ENCODE measurements around the gene ZBTB1. TPM values are rescaled to one million over a fixed set of nuclear protein-coding genes. Genes with fewer than 3 reads are reported as not detected.
"Not testable (repeated sequence)": the region's sequence is repeated elsewhere in the genome, so short reads cannot be mapped to it uniquely, and the experiment has no call there.

Gene ZBTB1
- total and polyA plus RNA-seq, 10 of the 15 experiments (the other 5 are each of a cell fraction or from before 2014, with no cell fraction given) = 12.3 to 127 (median 40.0) TPM

DNA sequence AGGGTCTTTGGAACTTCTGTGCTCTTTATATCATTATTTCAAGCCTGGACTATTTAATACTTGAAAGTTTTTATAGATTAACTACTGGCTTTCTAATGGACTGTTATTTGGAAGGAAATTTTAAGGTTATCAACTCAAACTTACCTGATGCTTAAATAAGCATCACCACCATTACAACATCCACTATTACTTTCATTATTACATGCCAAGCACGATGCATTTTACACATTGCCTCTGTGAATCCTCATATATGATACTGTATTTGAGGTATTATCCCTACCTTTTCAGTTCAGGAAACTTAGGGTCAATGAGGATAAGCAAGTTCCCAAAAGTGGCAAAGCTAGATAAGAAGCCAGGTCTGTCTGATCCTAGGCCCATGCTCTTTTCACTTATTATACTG lies 12.4 kb downstream of the ZBTB1 start:
- in situ Hi-C loops (cut with MboI) = no loop called here
- Histone ChIP-seq H3K4me3 (no peak overlapping the region), H3K4me2 (ENCODE audit: control insufficient read depth, insufficient read depth) (no peak overlapping the region), H3K27ac (ENCODE audit: control insufficient read depth, insufficient read depth) (no peak overlapping the region), H3K9ac (ENCODE audit: control insufficient read depth, insufficient read depth, low read length) (no peak overlapping the region), H3K4me1 (ENCODE audit: control insufficient read depth, insufficient read depth, low read length) (peaks cover 8% of the 10 kb centered on the region; the same call in 1 of the 2 replicates), H3K79me2 (ENCODE audit: control insufficient read depth, insufficient read depth, low read length) (peaks cover 83% of the 10 kb centered on the region), H3K27me3 (replicated peaks in 1 of 2; ENCODE audit: control insufficient read depth in 2 of 2, insufficient read depth in 2 of 2, low read length in 1 of 2) (no peaks in the 10 kb centered on the region), H3K9me3 (replicated peaks; ENCODE audit: control insufficient read depth, insufficient read depth, low read length) (no peaks in the 10 kb centered on the region), H3K36me3 (ENCODE audit: control insufficient read depth in 2 of 2, insufficient read depth in 2 of 2, low read length in 1 of 2) (peaks cover 4 to 16% of the 10 kb centered on the region in 2 experiments), H4K20me1 (ENCODE audit: control insufficient read depth, insufficient read depth) (no peaks in the 10 kb centered on the region), H2AFZ (ENCODE audit: control insufficient read depth, low read depth, low read length) (no peak overlapping the region)
- TF ChIP-seq ZBTB11 (CRISPR knock-in tag; IDR thresholded peaks at IDR 0.05) (no peak), POLR2AphosphoS5 (IDR thresholded peaks at IDR 0.05; ENCODE audit: low read length) (no peak), BRCA1 (IDR thresholded peaks at IDR 0.05; ENCODE audit: low read depth, low read length) (no peak), NRF1 (conservative IDR thresholded peaks at IDR 0.05; ENCODE audit: low read depth, low read length) (no peak), SMARCA5 (IDR thresholded peaks at IDR 0.05) (no peak), SIX5 (IDR thresholded peaks at IDR 0.05; ENCODE audit: low read depth, low read length, severe bottlenecking) (no peak), ATF7 (IDR thresholded peaks at IDR 0.05; ENCODE audit: low read depth) (no peak), BCL11A (IDR thresholded peaks at IDR 0.05; ENCODE audit: low read depth, low read length) (no peak), SREBF2 (IDR thresholded peaks at IDR 0.05; ENCODE audit: low read length) (no peak; the same call in 1 of the 2 replicates), JUNB (IDR thresholded peaks at IDR 0.05) (peak; percentile 65), MYB (IDR thresholded peaks at IDR 0.05; ENCODE audit: borderline replicate concordance, low read depth, low read length) (no peak), TCF12 (IDR thresholded peaks at IDR 0.05; ENCODE audit: low read depth, low read length) (no peak), CBFB (IDR thresholded peaks at IDR 0.05; ENCODE audit: low read depth) (no peak), ESRRA (IDR thresholded peaks at IDR 0.05; ENCODE audit: low read length) (no peak)
- TF ChIP-seq, protein P1, sequence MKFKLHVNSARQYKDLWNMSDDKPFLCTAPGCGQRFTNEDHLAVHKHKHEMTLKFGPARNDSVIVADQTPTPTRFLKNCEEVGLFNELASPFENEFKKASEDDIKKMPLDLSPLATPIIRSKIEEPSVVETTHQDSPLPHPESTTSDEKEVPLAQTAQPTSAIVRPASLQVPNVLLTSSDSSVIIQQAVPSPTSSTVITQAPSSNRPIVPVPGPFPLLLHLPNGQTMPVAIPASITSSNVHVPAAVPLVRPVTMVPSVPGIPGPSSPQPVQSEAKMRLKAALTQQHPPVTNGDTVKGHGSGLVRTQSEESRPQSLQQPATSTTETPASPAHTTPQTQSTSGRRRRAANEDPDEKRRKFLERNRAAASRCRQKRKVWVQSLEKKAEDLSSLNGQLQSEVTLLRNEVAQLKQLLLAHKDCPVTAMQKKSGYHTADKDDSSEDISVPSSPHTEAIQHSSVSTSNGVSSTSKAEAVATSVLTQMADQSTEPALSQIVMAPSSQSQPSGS (IDR thresholded peaks at IDR 0.05; ENCODE audit: low read length) = 0 out of 2 replicates have a peak, but pooled peaks have one; percentile 26
- FAIRE-seq (no peak), ATAC-seq (peak; percentile 61), DNase-seq (ENCODE audit: low read depth, low spot score) (no peak)
- 0% methylated on average over 1 of the region's 1 CpG for WGBS (ENCODE audit: insufficient coverage, insufficient replicate concordance, low lambda C conversion rate, missing lambda C conversion rate)
- ChIA-PET RAD21 (ENCODE audit: unreplicated experiment) (interaction anchor here (1.1 kb wide), 1 partner anchor 15 kb away, joined by 3 read pairs; no protein-coding TSS in a partner anchor), CTCF (interaction anchor here (1.8 to 3.2 kb wide), 4 partner anchors 15 to 120 kb away, joined by 5 to 15 read pairs (median 13); no protein-coding TSS in a partner anchor), SMC1A (ENCODE audit: uncharacterized antibody, unreplicated experiment) (interaction anchor here (1.0 to 2.5 kb wide), 6 partner anchors 7 to 179 kb away, joined by 3 to 9 read pairs (median 4); no protein-coding TSS in a partner anchor), POLR2A (no interaction called here)
- intact Hi-C loops (cut with micrococcal nuclease; ENCODE audit: unreplicated experiment) = no loop called here
- no TSS peak for BruUV-seq (replicated peaks)

- SMC1A ChIA-PET (ENCODE audit: uncharacterized antibody, unreplicated experiment) = interaction anchor here (1.3 kb wide), 1 partner anchor 10 kb away, joined by 4 read pairs; no protein-coding TSS in a partner anchor
- BruUV-seq (replicated peaks); H3K9ac ChIP-seq (ENCODE audit: control insufficient read depth, insufficient read depth, low read length); DNase-seq (ENCODE audit: low read depth, low spot score); CTCF ChIA-PET; H3K27me3 ChIP-seq (replicated peaks in 1 of 2; ENCODE audit: control insufficient read depth in 2 of 2, insufficient read depth in 2 of 2, low read length in 1 of 2); in situ Hi-C loops (cut with MboI); intact Hi-C loops (cut with micrococcal nuclease; ENCODE audit: unreplicated experiment); POLR2A ChIA-PET; H3K27ac ChIP-seq (ENCODE audit: control insufficient read depth, insufficient read depth); FAIRE-seq; H4K20me1 ChIP-seq (ENCODE audit: control insufficient read depth, insufficient read depth); H3K4me3 ChIP-seq; H2AFZ ChIP-seq (ENCODE audit: control insufficient read depth, low read depth, low read length); H3K9me3 ChIP-seq (replicated peaks; ENCODE audit: control insufficient read depth, insufficient read depth, low read length); ATAC-seq; H3K4me1 ChIP-seq (ENCODE audit: control insufficient read depth, insufficient read depth, low read length); H3K4me2 ChIP-seq (ENCODE audit: control insufficient read depth, insufficient read depth): not testable (repeated sequence)
- Histone ChIP-seq H3K36me3 (ENCODE audit: control insufficient read depth in 2 of 2, insufficient read depth in 2 of 2, low read length in 1 of 2) (peaks cover 6 to 20% of the 10 kb centered on the region in 2 experiments), H3K79me2 (ENCODE audit: control insufficient read depth, insufficient read depth, low read length) (peaks cover 81% of the 10 kb centered on the region)
- WGBS (ENCODE audit: insufficient coverage, insufficient replicate concordance, low lambda C conversion rate, missing lambda C conversion rate) = 98% methylated on average over 5 of the region's 6 CpGs
- RAD21 ChIA-PET (ENCODE audit: unreplicated experiment) = interaction anchor here (0.7 kb wide), 1 partner anchor 107 kb away, joined by 3 read pairs; no protein-coding TSS in a partner anchor
Observed at GRCh38 chr14:64517667-64518066, 13.1 kb downstream of the ZBTB1 start.

Measured in GM12878 (cell line).